ENCODE data around the gene ULBP3.

Gene ULBP3

GRCh38 chr6:150043501-150044412, 25.2 kb downstream of the ULBP3 start:
- no peaks in the 10 kb centered on the region for H3K9me3 Mint-ChIP-seq
- H3K27ac Mint-ChIP-seq, result no peak overlapping the region
- no peak overlapping the region for H3K4me3 Mint-ChIP-seq
- no peaks in the 10 kb centered on the region for H3K4me1 Mint-ChIP-seq (ENCODE audit: low read depth)
- H3K36me3 Mint-ChIP-seq (ENCODE audit: low read depth), result no peaks in the 10 kb centered on the region
- peaks cover 52% of the 10 kb centered on the region for H3K27me3 Mint-ChIP-seq (ENCODE audit: low read depth)
- DNase-seq (ENCODE audit: low spot score), result no peak

GRCh38 chr6:150043096-150043495, 25.8 kb downstream of the ULBP3 start:
- H3K9me3 Mint-ChIP-seq, result no peaks in the 10 kb centered on the region
- no peak overlapping the region for H3K4me3 Mint-ChIP-seq
- peaks cover 57% of the 10 kb centered on the region for H3K27me3 Mint-ChIP-seq (ENCODE audit: low read depth)
- no peaks in the 10 kb centered on the region for H3K4me1 Mint-ChIP-seq (ENCODE audit: low read depth)
- no peak for DNase-seq (ENCODE audit: low spot score)
- H3K27ac Mint-ChIP-seq, result no peak overlapping the region
- no peaks in the 10 kb centered on the region for H3K36me3 Mint-ChIP-seq (ENCODE audit: low read depth)

- Mint-ChIP-seq H3K27me3 (ENCODE audit: low read depth) (peaks cover 80% of the 10 kb centered on the region), H3K4me3 (no peak overlapping the region)
Measured at GRCh38 chr6:150038202-150039062, 30.5 kb downstream of the ULBP3 start.

GRCh38 chr6:150037526-150038201, 31.3 kb downstream of the ULBP3 start:
- no peak for DNase-seq (ENCODE audit: low spot score)
- Mint-ChIP-seq H3K27me3 (ENCODE audit: low read depth) (peaks cover 86% of the 10 kb centered on the region), H3K36me3 (ENCODE audit: low read depth) (no peaks in the 10 kb centered on the region), H3K4me1 (ENCODE audit: low read depth) (peaks cover 5% of the 10 kb centered on the region), H3K9me3 (no peaks in the 10 kb centered on the region), H3K4me3 (no peak overlapping the region), H3K27ac (no peak overlapping the region)

More at GRCh38 chr6:150038202-150039062, 30.5 kb downstream of the ULBP3 start:
- Mint-ChIP-seq H3K27ac (no peak overlapping the region), H3K4me1 (ENCODE audit: low read depth) (peaks cover 5% of the 10 kb centered on the region), H3K36me3 (ENCODE audit: low read depth) (no peaks in the 10 kb centered on the region), H3K9me3 (no peaks in the 10 kb centered on the region)
- DNase-seq (ENCODE audit: low spot score), result no peak

DNA sequence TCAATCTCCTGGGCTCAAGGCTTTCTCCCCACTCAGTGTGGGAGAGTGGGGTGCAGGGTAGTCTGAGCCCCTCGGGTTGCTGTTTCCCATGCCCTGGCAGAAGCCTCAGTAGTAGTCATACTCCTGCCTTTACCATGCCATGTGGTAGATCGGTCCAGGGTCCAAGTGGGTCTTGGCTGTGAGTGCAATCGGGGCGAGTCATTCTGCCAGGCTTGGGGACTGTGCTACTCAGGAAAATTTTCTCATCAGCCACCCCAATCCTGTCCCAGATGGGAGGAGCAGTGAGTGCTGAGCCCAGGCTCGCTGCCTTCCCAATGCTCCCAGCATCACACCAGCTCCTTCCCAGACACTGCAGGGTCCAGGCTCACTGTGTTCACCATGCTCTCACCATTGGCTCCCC, 32.8 kb downstream of the ULBP3 start:
- H3K4me3 Mint-ChIP-seq, result no peak overlapping the region
- no peaks in the 10 kb centered on the region for H3K9me3 Mint-ChIP-seq
- no peaks in the 10 kb centered on the region for H3K36me3 Mint-ChIP-seq (ENCODE audit: low read depth)
- H3K27me3 Mint-ChIP-seq (ENCODE audit: low read depth), result peaks cover 83% of the 10 kb centered on the region
- no peak overlapping the region for H3K27ac Mint-ChIP-seq
- peaks cover 5% of the 10 kb centered on the region for H3K4me1 Mint-ChIP-seq (ENCODE audit: low read depth)
- DNase-seq (ENCODE audit: low spot score), result no peak

GRCh38 chr6:150033207-150033771, 35.6 kb downstream of the ULBP3 start:
- no peak for DNase-seq (ENCODE audit: low spot score)
- Mint-ChIP-seq H3K36me3 (ENCODE audit: low read depth) (no peaks in the 10 kb centered on the region), H3K27ac (no peak overlapping the region), H3K4me3 (no peak overlapping the region), H3K27me3 (ENCODE audit: low read depth) (peaks cover 75% of the 10 kb centered on the region), H3K4me1 (ENCODE audit: low read depth) (peaks cover 5% of the 10 kb centered on the region), H3K9me3 (no peaks in the 10 kb centered on the region)

DNA sequence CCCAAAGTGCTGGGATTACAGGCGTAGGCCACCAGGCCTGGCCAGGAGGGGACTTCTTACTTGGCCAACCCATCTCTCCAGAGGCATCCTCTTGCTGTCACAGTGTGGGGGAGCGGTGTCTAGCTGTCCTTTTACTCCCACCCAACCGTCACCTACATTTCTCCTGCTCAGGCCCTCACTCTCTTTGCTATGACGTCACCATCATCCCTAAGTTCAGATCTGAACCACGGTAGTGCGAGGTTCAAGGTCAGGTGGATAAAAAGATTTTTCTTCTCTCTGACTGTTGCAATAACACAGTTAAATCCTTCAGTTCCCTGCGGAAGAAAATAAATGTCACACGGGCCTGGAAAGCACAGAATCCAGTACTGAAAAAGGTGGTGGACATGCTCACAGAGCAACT, 36.3 kb downstream of the ULBP3 start:
- Mint-ChIP-seq H3K36me3 (ENCODE audit: low read depth) (no peaks in the 10 kb centered on the region), H3K4me1 (ENCODE audit: low read depth) (peaks cover 5% of the 10 kb centered on the region), H3K4me3 (no peak overlapping the region), H3K27ac (no peak overlapping the region), H3K9me3 (no peaks in the 10 kb centered on the region), H3K27me3 (ENCODE audit: low read depth) (peaks cover 77% of the 10 kb centered on the region)
- no peak for DNase-seq (ENCODE audit: low spot score)

- no peaks in the 10 kb centered on the region for H3K36me3 Mint-ChIP-seq (ENCODE audit: low read depth)
- H3K4me1 Mint-ChIP-seq (ENCODE audit: low read depth), result no peaks in the 10 kb centered on the region
- H3K27me3 Mint-ChIP-seq (ENCODE audit: low read depth), result peaks cover 75% of the 10 kb centered on the region
- H3K4me3 Mint-ChIP-seq, result no peak overlapping the region
- DNase-seq (ENCODE audit: low spot score), result no peak
- H3K27ac Mint-ChIP-seq, result no peak overlapping the region
- no peaks in the 10 kb centered on the region for H3K9me3 Mint-ChIP-seq
Measured at GRCh38 chr6:150030611-150031010, 38.3 kb downstream of the ULBP3 start.

DNA sequence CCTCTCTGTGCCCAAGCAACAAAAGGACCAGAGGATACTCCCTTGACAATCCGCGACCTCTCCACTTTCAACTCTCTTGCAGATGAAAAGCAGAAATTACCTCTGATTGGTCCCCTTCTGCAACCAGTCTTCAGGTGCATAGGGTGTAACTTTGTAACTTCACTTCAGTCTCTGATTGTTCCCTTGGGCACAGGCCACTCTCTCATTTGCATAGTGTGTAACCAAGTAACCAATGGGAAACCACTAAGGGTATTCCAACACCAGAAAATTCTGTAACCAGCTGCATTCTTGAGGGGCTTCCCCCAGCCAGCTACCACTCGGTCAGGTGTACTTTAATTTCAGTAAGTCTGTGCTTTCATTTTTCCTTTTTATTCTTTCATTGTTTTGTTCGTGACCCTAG, 39.2 kb downstream of the ULBP3 start:
- Mint-ChIP-seq H3K36me3 (ENCODE audit: low read depth) (no peaks in the 10 kb centered on the region), H3K9me3 (no peaks in the 10 kb centered on the region), H3K27me3 (ENCODE audit: low read depth) (peaks cover 78% of the 10 kb centered on the region), H3K4me3 (no peak overlapping the region), H3K4me1 (ENCODE audit: low read depth) (no peaks in the 10 kb centered on the region), H3K27ac (no peak overlapping the region)
- no peak for DNase-seq (ENCODE audit: low spot score)

DNA sequence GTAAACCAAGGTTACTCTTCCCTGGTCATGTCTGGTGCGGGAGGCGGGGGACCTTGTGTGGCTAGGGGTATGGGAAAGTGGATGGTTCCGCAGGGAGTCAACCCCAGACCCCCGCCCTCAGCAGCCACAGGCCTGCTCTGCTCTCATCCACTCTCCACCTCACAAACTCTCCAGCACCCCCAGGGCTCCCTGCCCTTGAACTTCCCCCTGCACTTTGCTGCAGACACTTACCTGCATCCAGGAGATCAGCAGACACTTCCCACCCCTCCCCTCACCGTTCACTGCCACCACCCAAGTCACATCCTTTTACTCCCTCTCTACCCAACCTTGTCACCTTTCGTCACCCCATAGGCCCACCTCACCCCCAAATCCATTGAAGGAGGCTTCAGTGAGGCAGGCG, 39.6 kb downstream of the ULBP3 start:
- H3K27ac Mint-ChIP-seq, result no peak overlapping the region
- H3K27me3 Mint-ChIP-seq (ENCODE audit: low read depth), result peaks cover 78% of the 10 kb centered on the region
- no peaks in the 10 kb centered on the region for H3K36me3 Mint-ChIP-seq (ENCODE audit: low read depth)
- H3K9me3 Mint-ChIP-seq, result no peaks in the 10 kb centered on the region
- H3K4me1 Mint-ChIP-seq (ENCODE audit: low read depth), result no peaks in the 10 kb centered on the region
- no peak for DNase-seq (ENCODE audit: low spot score)
- H3K4me3 Mint-ChIP-seq, result no peak overlapping the region

DNA sequence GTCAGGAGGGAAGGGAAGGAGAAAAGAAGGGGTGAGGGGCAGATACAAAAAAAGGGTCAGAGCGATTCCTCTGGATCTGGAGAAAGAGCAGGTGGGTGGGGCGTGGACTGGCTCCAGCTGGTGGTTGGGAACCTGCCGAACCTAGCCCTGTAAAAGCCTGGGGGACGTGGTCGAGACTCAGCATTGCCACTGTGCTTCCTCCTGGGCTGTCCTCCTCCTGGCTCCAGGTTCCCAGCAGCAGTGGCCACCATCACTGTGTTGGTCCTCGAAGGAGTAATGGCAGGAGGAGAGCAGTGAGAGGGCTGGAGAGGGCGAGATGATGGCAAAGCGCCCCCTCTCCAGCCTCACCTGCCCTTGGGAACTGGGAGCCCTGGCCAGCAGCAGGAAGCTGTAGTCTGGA, 40.1 kb downstream of the ULBP3 start:
- Mint-ChIP-seq H3K27ac (no peak overlapping the region), H3K27me3 (ENCODE audit: low read depth) (peaks cover 78% of the 10 kb centered on the region), H3K36me3 (ENCODE audit: low read depth) (no peaks in the 10 kb centered on the region), H3K4me3 (no peak overlapping the region), H3K9me3 (no peaks in the 10 kb centered on the region), H3K4me1 (ENCODE audit: low read depth) (no peaks in the 10 kb centered on the region)
- no peak for DNase-seq (ENCODE audit: low spot score)

- Mint-ChIP-seq H3K36me3 (ENCODE audit: low read depth) (no peaks in the 10 kb centered on the region), H3K27ac (no peak overlapping the region), H3K9me3 (no peaks in the 10 kb centered on the region), H3K27me3 (ENCODE audit: low read depth) (peaks cover 76% of the 10 kb centered on the region), H3K4me1 (ENCODE audit: low read depth) (no peaks in the 10 kb centered on the region), H3K4me3 (no peak overlapping the region)
- DNase-seq (ENCODE audit: low spot score), result no peak
Measured at GRCh38 chr6:150027806-150028565, 40.9 kb downstream of the ULBP3 start.

Measured in T-helper 2 cell treated with Interferon-gamma antibody and Interleukin-4, amounts not matched to agents 5 μg/mL and 100 μg/mL, for 36 hours (primary cell).